Fibroblast of peridontal ligament (primary cell): ENCODE measurements around the gene ERBB3.

ENCODE experiments used
- DNase-seq: peaks from one replicate; pipeline ENCODE4 v3.0.0-alpha.2; 2010; ENCODE audit errors: extremely low read depth

ERBB3 gene

DNA sequence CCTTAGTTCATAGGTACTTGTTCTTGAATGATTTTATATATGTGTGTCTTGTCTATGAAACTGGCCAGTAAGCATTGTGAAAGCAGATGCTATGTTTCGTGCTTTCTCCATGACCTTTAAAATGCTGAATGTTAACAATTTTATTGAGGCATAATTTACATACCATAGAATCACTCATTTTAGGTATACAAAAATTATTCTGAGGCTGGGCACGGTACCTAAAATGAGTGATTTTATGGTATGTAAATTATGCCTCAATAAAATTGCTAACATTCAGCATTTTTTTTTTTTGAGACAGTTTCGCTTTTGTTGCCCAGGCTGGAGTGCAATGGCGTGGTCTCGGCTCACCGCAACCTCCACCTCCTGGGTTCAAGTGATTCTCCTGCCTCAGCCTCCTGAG, 54.9 kb downstream of the ERBB3 start:
- no peak for DNase-seq

DNA sequence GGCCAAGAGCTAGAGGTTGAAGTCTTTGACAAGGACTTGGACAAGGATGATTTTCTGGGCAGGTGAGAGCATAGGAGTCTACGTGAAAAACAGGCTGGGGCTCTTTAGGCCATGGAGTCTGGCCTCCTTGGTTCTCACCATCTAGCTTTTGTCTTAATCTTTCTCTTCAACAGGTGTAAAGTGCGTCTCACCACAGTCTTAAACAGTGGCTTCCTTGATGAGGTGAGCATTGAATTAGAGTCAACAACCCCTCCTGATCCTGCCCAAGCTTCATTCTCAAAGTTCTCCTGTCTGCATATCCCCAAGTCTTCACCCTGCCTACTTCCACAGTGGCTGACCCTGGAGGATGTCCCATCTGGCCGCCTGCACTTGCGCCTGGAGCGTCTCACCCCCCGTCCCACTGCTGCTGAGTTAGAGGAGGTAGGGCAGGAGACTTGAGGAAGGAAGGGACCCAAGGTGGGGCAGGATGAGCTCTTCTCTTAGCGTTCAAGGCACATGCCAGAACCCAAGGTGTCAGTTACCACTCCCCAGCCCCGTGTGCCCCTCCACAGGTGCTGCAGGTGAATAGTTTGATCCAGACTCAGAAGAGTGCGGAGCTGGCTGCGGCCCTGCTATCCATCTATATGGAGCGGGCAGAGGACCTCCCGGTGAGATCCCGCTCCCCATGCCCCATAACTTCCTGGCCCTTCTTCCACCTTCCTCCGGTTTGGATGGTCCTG, 58.0 kb downstream of the ERBB3 start:
- DNase-seq = no peak

DNA sequence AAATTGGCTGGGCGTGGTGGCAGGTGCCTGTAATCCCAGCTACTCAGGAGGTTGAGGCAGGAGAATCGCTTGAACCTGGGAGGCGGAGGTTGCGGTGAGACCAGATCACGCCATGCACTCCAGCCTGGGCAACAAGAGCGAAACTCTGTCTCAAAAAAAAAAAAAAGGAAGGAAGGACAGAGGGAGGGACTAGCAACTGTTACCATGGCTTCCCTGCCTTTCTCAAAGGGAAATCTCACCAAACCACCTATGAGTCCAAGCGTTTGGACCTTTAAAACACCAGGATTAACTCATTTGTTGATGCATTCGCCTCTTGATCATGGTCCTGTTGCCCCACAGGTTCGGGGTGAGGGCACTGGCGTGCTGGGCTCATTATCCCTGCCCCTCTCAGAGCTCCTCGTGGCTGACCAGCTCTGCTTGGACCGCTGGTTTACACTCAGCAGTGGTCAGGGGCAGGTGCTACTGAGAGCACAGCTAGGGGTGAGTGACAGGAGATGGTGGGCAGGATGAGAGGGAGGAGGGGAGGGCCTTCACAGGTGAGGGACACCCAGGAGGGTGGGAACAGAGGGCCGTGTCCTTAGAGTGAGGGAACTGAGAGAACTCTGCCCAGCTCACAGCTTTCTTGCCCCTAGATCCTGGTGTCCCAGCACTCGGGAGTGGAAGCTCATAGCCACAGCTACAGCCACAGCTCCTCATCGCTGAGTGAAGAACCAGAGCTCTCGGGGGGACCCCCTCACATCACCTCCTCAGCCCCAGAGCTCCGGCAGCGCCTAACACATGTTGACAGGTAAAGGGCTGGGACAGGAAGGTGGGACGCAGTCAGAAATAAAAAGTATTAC, 62.2 kb downstream of the ERBB3 start:
- DNase-seq = no peak

DNA sequence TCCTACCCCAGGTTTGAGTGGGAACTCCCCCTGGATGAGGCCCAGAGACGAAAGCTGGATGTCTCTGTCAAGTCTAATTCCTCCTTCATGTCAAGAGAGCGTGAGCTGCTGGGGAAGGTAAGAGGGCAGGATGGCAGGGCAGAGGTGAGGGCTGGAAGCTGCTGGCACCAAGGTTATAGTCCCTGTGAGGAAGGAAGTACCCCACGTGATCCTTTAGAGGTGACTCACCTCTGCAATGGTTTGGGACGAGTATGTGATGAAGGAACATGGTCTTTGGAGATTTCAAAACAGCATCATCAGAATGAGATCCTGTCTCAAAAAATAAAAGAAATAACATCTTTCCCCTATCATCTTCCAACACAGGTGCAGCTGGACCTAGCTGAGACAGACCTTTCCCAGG, 63.3 kb downstream of the ERBB3 start:
- no peak for DNase-seq

DNA sequence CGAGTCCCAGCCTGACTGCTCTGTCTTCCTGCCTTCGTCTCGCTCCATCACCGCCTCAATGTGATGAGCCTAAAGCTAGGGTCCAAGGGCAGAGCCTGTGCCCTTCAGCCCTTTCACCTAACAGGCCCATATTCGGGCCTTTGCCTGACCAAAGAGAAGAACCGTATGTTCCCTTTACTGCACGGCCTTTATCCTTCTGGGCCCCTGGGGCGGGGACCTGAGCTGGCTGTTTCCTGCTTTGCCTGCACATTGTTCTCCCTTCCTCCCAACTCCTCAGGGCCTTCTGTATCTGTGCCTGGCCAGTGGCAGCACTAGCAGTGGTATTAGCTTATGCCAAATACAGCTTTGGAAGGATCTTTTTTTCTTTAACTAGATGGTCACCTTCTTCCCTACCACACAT, 63.9 kb downstream of the ERBB3 start:
- DNase-seq = no peak

GRCh38 chr12:56145217-56145616, 65.3 kb downstream of the ERBB3 start:
- DNase-seq = no peak

- DNase-seq = peak; percentile 11
These were observed 66.8 kb downstream of the ERBB3 start for GRCh38 chr12:56146492-56147460.

GRCh38 chr12:56150563-56150962, 70.6 kb downstream of the ERBB3 start:
- DNase-seq = peak; percentile 69

DNA sequence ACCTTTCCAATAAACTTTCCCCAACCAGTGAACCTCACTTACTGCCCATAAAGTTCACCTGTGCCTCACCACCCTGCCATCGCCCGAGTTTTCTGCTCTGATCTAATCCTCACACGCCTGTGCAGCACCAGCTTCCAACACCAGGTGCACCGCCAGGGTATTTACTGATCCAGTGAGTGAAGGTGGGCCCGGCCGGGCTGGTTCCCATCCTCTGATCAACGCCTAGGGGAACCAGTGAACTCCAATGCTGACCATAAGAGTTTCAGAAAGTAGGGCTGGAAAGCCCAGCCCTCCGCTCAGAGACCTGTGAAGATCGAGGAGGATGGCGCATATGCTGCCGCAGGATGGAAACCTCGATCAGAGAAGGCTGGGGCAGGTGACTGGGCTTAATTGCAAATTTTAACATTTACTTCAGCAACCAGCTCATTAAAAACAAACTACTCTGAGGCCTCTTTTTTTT, 71.7 kb downstream of the ERBB3 start:
- DNase-seq = no peak

DNA sequence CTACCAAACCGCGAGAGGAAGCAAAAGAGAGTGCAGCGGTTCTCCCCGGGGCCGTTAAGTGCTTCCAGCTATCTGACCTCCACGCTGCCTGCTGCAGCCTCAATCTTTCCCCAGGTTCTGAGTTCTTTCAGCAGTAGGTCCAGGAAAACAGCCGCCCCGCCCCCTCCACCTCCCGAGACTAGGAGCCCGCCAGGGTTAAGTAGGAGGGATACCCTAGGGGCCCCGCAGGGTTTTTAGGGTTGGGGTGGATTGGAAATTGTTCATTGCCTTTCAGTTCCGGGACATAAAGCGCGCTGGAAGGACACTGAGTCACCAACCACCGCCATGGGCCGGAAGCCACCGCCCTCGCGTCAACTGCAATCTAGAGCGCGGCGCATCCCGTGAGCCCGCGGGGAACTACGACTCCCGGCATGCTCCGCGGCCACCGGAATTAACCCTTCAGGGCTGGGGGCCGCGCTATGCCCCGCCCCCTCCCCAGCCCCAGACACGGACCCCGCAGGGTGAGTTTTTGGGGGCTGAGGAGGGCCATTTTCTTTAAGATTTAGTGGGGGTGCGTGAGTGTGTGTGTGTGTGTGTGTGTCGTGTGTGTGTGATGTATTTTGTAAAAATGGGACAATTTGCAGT, 72.3 kb downstream of the ERBB3 start, which contains the start of gene MYL6B:
Gene MYL6B, plus strand, starts transcription at position 456 of the 624 bp plus-strand sequence. CDS start 1,332 bp downstream, outside the sequence.
- peak; percentile 85 for DNase-seq
